Fibroblast of lung (primary cell): ENCODE measurements around the gene ELMOD1. TPM values are rescaled to one million over a fixed set of nuclear protein-coding genes. Genes with fewer than 3 reads are reported as not detected.

Experiments
- DNase-seq, 2 donors: peaks; one replicate each; pipeline versions ENCODE4 v3.0.0 to v3.0.0-alpha.2; 2010; ENCODE audit warnings: low read depth in 2 of 2
- H2AFZ ChIP-seq: 2 replicates; pipeline ENCODE4 v1.5.1; 2012; ENCODE audit warnings: low read length, control low read depth, inconsistent platforms
- H3K27ac ChIP-seq: 2 replicates; pipeline ENCODE4 v1.5.1; 2011; ENCODE audit warnings: low read length, control low read depth; ENCODE audit not compliant: insufficient read depth
- H3K27me3 ChIP-seq: 2 replicates; pipeline ENCODE4 v1.5.1; 2011; ENCODE audit warnings: mild to moderate bottlenecking, low read length; ENCODE audit not compliant: control insufficient read depth, insufficient read depth
- H3K36me3 ChIP-seq: 2 replicates; pipeline ENCODE4 v1.5.1; 2011; ENCODE audit warnings: low read length; ENCODE audit not compliant: control insufficient read depth, insufficient read depth
- H3K4me1 ChIP-seq: 2 replicates; pipeline ENCODE4 v1.5.1; 2011; ENCODE audit warnings: low read length; ENCODE audit not compliant: control insufficient read depth, insufficient read depth; ENCODE audit errors: extremely low read depth
- H3K4me2 ChIP-seq: 2 replicates; pipeline ENCODE4 v1.5.1; 2011; ENCODE audit warnings: low read length, control low read depth; ENCODE audit not compliant: insufficient read depth; ENCODE audit errors: extremely low read depth
- H3K4me3 ChIP-seq, 4 experiments: fragments of 200-600 bp in 1 of 4; sonication (generic) in 1 of 4; replicated peaks in 1 of 4; 2 replicates each; pipeline ENCODE4 v1.5.1; 2011 to 2016; ENCODE audit warnings: low read length in 4 of 4, low read depth in 3 of 4, mild to moderate bottlenecking in 3 of 4, control low read depth in 2 of 4, inconsistent platforms in 1 of 4, mixed read lengths in 1 of 4; ENCODE audit not compliant: insufficient read depth in 1 of 4; ENCODE audit errors: control extremely low read depth in 1 of 4
- H3K79me2 ChIP-seq: 2 replicates; pipeline ENCODE4 v1.5.1; 2012; ENCODE audit warnings: mild to moderate bottlenecking, low read length, inconsistent platforms; ENCODE audit not compliant: control insufficient read depth, insufficient read depth
- H3K9ac ChIP-seq: 2 replicates; pipeline ENCODE4 v1.5.1; 2011; ENCODE audit warnings: mild to moderate bottlenecking, low read length, control low read depth; ENCODE audit not compliant: insufficient read depth
- H3K9me3 ChIP-seq: 2 replicates; pipeline ENCODE4 v1.5.1; 2012; ENCODE audit warnings: low read depth, low read length; ENCODE audit not compliant: control insufficient read depth, insufficient read depth
- H4K20me1 ChIP-seq: 2 replicates; pipeline ENCODE4 v1.5.1; 2011; ENCODE audit warnings: low read length; ENCODE audit not compliant: control insufficient read depth, insufficient read depth; ENCODE audit errors: extremely low read depth
- EZH2 ChIP-seq: IDR thresholded peaks from 2 replicates; pipeline ENCODE4 v1.5.1; 2012; ENCODE audit warnings: low read length, control low read depth, mild to moderate bottlenecking; ENCODE audit errors: missing control alignments
- polyA plus RNA-seq, 2 donors: library from polyadenylated mRNA; depleted of rRNA in 1 of 2; stranded (reverse) in 1 of 2; unstranded in 1 of 2; fragments of >200 nt; gene quantifications; 2 replicates each; pipeline ENCODE4 v1.2.1, GENCODE V29; 2011 to 2012; ENCODE audit warnings: missing spikeins in 1 of 2
- total RNA-seq: library from RNA; depleted of rRNA; stranded (reverse); fragments of >200 nt; gene quantifications from 2 replicates; pipeline ENCODE4 v1.2.1, GENCODE V29; 2014
- TF ChIP-seq, protein P1 (sequence below), 2 donors: IDR thresholded peaks in 1 of 2; conservative IDR thresholded peaks in 1 of 2; 1 replicate in 1 of 2; 2 replicates in 1 of 2; pipeline ENCODE4 v1.5.1; 2011 to 2012; ENCODE audit warnings: low read length in 2 of 2, control low read depth in 1 of 2, inconsistent platforms in 1 of 2, low read depth in 1 of 2, mild to moderate bottlenecking in 1 of 2

ELMOD1 gene
- total and polyA plus RNA-seq, 2 donors (not counting 1 experiment from before 2014, with no cell fraction given) = 0.17 to 0.91 TPM

DNA sequence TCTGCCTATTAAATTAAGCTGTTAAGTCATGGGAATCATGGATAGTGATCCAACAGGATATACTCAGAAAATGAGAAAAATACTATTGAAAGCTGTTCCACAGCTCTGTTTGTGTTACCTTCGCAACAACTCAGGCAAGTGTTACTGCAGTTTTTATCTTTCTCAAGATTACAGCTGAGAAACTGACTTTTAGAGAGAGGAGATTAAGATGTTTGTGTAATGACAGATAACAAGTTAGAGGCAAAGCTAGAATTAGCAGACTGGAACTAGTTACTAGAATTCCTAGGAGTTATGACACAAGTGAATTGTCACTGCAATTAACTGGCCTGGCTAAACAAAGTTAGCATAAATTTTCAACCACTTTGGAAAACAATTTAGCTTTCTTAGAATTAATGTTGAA, 119.4 kb downstream of the ELMOD1 start:
- Histone ChIP-seq H3K36me3 (no peaks in the 10 kb centered on the region), H3K9me3 (no peaks in the 10 kb centered on the region), H3K27ac (no peak overlapping the region), H3K4me2 (no peak overlapping the region), H3K9ac (no peak overlapping the region), H3K27me3 (no peaks in the 10 kb centered on the region), H3K79me2 (no peaks in the 10 kb centered on the region), H3K4me1 (no peaks in the 10 kb centered on the region), H3K4me3 (no peak overlapping the region), H2AFZ (no peak overlapping the region), H4K20me1 (no peaks in the 10 kb centered on the region)
- no peak for DNase-seq
- TF ChIP-seq EZH2 = no peak
- TF ChIP-seq, protein P1, sequence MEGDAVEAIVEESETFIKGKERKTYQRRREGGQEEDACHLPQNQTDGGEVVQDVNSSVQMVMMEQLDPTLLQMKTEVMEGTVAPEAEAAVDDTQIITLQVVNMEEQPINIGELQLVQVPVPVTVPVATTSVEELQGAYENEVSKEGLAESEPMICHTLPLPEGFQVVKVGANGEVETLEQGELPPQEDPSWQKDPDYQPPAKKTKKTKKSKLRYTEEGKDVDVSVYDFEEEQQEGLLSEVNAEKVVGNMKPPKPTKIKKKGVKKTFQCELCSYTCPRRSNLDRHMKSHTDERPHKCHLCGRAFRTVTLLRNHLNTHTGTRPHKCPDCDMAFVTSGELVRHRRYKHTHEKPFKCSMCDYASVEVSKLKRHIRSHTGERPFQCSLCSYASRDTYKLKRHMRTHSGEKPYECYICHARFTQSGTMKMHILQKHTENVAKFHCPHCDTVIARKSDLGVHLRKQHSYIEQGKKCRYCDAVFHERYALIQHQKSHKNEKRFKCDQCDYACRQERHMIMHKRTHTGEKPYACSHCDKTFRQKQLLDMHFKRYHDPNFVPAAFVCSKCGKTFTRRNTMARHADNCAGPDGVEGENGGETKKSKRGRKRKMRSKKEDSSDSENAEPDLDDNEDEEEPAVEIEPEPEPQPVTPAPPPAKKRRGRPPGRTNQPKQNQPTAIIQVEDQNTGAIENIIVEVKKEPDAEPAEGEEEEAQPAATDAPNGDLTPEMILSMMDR (conservative IDR thresholded peaks at IDR 0.05 in 1 of 2, IDR thresholded peaks at IDR 0.05 in 1 of 2; ENCODE audit: low read depth in 1 of 2, low read length in 2 of 2) = no peak

DNA sequence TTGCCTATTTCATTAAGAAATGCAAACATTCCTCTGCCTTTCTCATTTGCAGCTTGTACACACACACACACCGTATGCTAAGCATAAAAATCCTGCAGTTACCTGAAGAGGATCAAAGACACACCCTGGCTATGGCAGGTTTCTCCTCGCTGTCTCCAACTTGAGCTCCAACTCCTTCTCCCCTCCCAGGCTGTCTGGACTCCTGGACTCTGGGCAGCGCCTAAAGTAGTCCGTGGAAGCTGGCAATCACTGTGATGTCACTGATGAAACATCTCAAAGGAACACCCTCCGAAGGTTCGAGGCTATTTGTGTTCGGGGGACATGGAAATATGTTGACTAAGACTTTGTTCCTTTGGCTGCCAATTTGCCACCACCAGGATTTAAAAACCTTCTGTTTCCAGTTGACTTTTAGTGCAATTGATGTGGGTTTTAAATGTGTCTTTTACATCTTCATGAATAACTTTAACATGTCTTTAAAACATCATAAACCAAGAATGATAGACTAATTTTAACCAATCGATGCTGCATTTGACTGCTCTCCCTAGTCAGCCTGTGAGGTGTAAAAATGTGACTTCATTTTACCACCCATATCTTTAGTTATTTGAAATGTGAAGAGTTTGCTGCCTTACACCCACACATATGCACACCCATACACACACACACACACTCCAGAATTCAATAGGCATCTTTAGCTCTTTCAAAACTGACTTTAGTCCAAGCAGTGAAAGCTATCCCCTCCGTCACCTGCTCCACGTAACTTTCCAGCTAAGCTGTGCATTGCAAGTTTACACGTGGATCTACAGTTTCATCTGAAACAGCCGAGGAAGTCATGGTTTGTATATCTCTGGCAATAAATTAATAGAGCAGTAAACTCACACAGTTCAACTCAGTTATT, 121.2 kb downstream of the ELMOD1 start, which contains the start of gene SLN:
Gene SLN, minus strand, starts transcription at position 196 of the 895 bp plus-strand sequence.
- H3K4me3 ChIP-seq = no peak within 1 kb of the TSS
- no peak for TF ChIP-seq EZH2
- TF ChIP-seq, protein P1 (conservative IDR thresholded peaks at IDR 0.05 in 1 of 2, IDR thresholded peaks at IDR 0.05 in 1 of 2; ENCODE audit: low read depth in 1 of 2, low read length in 2 of 2) = no peak
- H3K27ac ChIP-seq = no peak within 1 kb of the TSS
- H3K79me2 ChIP-seq = no peaks in the 10 kb centered on the region
- no peak for DNase-seq
- no peaks in the 10 kb centered on the region for H3K9me3 ChIP-seq
- H3K4me2 ChIP-seq = no peak within 1 kb of the TSS
- H2AFZ ChIP-seq = no peak within 1 kb of the TSS
- no peaks in the 10 kb centered on the region for H4K20me1 ChIP-seq
- no peak within 1 kb of the TSS for H3K9ac ChIP-seq
- no peaks in the 10 kb centered on the region for H3K36me3 ChIP-seq
- H3K27me3 ChIP-seq = no peaks in the 10 kb centered on the region
- no peaks in the 10 kb centered on the region for H3K4me1 ChIP-seq

DNA sequence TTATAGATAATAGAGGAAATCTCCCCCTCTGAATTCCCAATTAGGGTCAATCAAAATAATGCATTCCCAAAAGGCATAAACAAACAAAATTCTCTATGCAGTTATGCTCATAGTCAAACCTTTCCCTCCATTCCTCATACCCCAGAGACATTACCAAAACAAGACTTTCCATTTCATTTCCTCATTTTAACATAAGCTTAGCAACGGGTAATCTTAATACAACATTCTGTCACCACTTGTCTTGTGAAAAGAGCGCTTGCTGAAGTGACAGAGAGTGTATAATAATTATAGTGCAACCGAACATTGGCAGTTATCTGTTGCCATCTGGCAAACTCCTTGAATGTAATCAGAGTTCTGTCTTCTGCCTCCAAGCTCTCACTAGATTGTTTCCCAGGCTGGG, 122.1 kb downstream of the ELMOD1 start:
- no peak overlapping the region for H2AFZ ChIP-seq
- no peak overlapping the region for H3K9ac ChIP-seq
- H3K4me3 ChIP-seq = no peak overlapping the region
- no peak for DNase-seq
- H3K79me2 ChIP-seq = no peaks in the 10 kb centered on the region
- no peaks in the 10 kb centered on the region for H3K4me1 ChIP-seq
- H3K27ac ChIP-seq = no peak overlapping the region
- H3K36me3 ChIP-seq = no peaks in the 10 kb centered on the region
- H4K20me1 ChIP-seq = no peaks in the 10 kb centered on the region
- no peak overlapping the region for H3K4me2 ChIP-seq
- TF ChIP-seq, protein P1 (conservative IDR thresholded peaks at IDR 0.05 in 1 of 2, IDR thresholded peaks at IDR 0.05 in 1 of 2; ENCODE audit: low read depth in 1 of 2, low read length in 2 of 2) = no peak
- no peak for TF ChIP-seq EZH2
- no peaks in the 10 kb centered on the region for H3K9me3 ChIP-seq
- no peaks in the 10 kb centered on the region for H3K27me3 ChIP-seq

Other genes with a start within 250 kb of the ELMOD1 start
- 10.7 and 14.6 TPM in 2 replicates for gene CWF19L2, start 133.3 kb upstream of the ELMOD1 start, total RNA-seq
- 4.6 and 5.1 TPM in 2 replicates for gene CWF19L2, start 133.3 kb upstream of the ELMOD1 start, polyA plus RNA-seq
- 8.0 and 11.7 TPM in 2 replicates for gene ALKBH8, start 25.4 kb upstream of the ELMOD1 start, total RNA-seq
- gene ALKBH8, start 25.4 kb upstream of the ELMOD1 start, polyA plus RNA-seq = 8.3 and 8.6 TPM in 2 replicates
- gene SLN, start 120.9 kb downstream of the ELMOD1 start, total RNA-seq = not detected in 2 replicates
- gene SLN, start 120.9 kb downstream of the ELMOD1 start, polyA plus RNA-seq = not detected in 2 replicates